Neural progenitor cell (in vitro differentiated cells): ENCODE measurements around the gene SYNDIG1. TPM values are rescaled to one million over a fixed set of nuclear protein-coding genes. Genes with fewer than 3 reads are reported as not detected.

Experiments
- DNase-seq: peaks from one replicate; pipeline ENCODE4 v3.0.0-alpha.2; 2016; ENCODE audit warnings: low spot score
- H2AFZ ChIP-seq: fragments of 200-600 bp; sonication (generic); replicated peaks from 2 replicates; pipeline ENCODE4 v1.6.1; 2016; ENCODE audit warnings: antibody characterized with exemption
- H3F3A ChIP-seq: fragments of 200-600 bp; sonication (generic); 2 replicates; pipeline ENCODE4 v1.6.1; 2016; ENCODE audit warnings: antibody characterized with exemption, low read depth
- H3K27ac ChIP-seq: fragments of 200-600 bp; sonication (generic); 2 replicates; pipeline ENCODE4 v1.5.1; 2016; ENCODE audit warnings: mild to moderate bottlenecking
- H3K27me3 ChIP-seq: fragments of 200-600 bp; sonication (generic); 2 replicates; pipeline ENCODE4 v1.6.1; 2016; ENCODE audit warnings: mild to moderate bottlenecking, moderate library complexity
- H3K36me3 ChIP-seq: fragments of 200-600 bp; sonication (generic); 2 replicates; pipeline ENCODE4 v1.5.1; 2016
- H3K4me1 ChIP-seq: fragments of 200-600 bp; sonication (generic); 2 replicates; pipeline ENCODE4 v1.6.1; 2016; ENCODE audit warnings: mixed run types
- H3K4me2 ChIP-seq: fragments of 200-600 bp; sonication (generic); 2 replicates; pipeline ENCODE4 v1.6.1; 2016
- H3K4me3 ChIP-seq: fragments of 200-600 bp; sonication (generic); 2 replicates; pipeline ENCODE4 v1.5.1; 2016
- H3K79me2 ChIP-seq: fragments of 200-600 bp; sonication (generic); 2 replicates; pipeline ENCODE4 v1.6.1; 2016; ENCODE audit warnings: low read depth
- H3K9ac ChIP-seq: fragments of 200-600 bp; sonication (generic); 2 replicates; pipeline ENCODE4 v1.6.1; 2016
- H3K9me3 ChIP-seq: fragments of 200-600 bp; sonication (generic); 2 replicates; pipeline ENCODE4 v1.5.1; 2016; ENCODE audit warnings: low read depth
- H4K20me1 ChIP-seq: fragments of 200-600 bp; sonication (generic); 2 replicates; pipeline ENCODE4 v1.6.1; 2016; ENCODE audit warnings: low read depth
- H3K27ac Mint-ChIP-seq: 3 replicates; pipeline ENCODE4 v1.8.0; 2021; ENCODE audit warnings: mixed read lengths
- H3K27me3 Mint-ChIP-seq: 2 replicates; pipeline ENCODE4 v1.8.0; 2022; ENCODE audit warnings: low read depth, mild to moderate bottlenecking, inconsistent platforms, moderate library complexity, mixed read lengths; ENCODE audit not compliant: insufficient read depth
- H3K36me3 Mint-ChIP-seq: 3 replicates; pipeline ENCODE4 v1.8.0; 2021; ENCODE audit warnings: mixed read lengths
- H3K4me1 Mint-ChIP-seq: 3 replicates; pipeline ENCODE4 v1.8.0; 2021; ENCODE audit warnings: mixed read lengths
- H3K4me3 Mint-ChIP-seq: 3 replicates; pipeline ENCODE4 v1.8.0; 2021; ENCODE audit warnings: mild to moderate bottlenecking, moderate library complexity, mixed read lengths
- H3K9me3 Mint-ChIP-seq: 3 replicates; pipeline ENCODE4 v1.8.0; 2020; ENCODE audit warnings: mixed read lengths
- EZH2 ChIP-seq: fragments of 200-600 bp; sonication (generic); IDR thresholded peaks from 2 replicates; pipeline ENCODE4 v1.6.1; 2017; ENCODE audit warnings: antibody characterized with exemption, mild to moderate bottlenecking, moderate library complexity
- EZH2phosphoT487 ChIP-seq: fragments of 200-600 bp; sonication (generic); IDR thresholded peaks from 2 replicates; pipeline ENCODE4 v1.6.1; 2017; ENCODE audit warnings: antibody characterized with exemption
- total RNA-seq: library from RNA; depleted of rRNA; stranded (reverse); fragments of >200 nt; gene quantifications from 2 replicates; pipeline ENCODE4 v1.2.3, GENCODE V29; 2015; ENCODE audit warnings: low replicate concordance
- TF ChIP-seq, protein P1 (sequence below): fragments of 200-600 bp; sonication (generic); IDR thresholded peaks from 2 replicates; pipeline ENCODE4 v1.5.1; 2017; ENCODE audit warnings: antibody characterized with exemption, mild to moderate bottlenecking

Gene SYNDIG1
- total RNA-seq, 1 donor from 2014 or later, result 1.0 TPM

DNA sequence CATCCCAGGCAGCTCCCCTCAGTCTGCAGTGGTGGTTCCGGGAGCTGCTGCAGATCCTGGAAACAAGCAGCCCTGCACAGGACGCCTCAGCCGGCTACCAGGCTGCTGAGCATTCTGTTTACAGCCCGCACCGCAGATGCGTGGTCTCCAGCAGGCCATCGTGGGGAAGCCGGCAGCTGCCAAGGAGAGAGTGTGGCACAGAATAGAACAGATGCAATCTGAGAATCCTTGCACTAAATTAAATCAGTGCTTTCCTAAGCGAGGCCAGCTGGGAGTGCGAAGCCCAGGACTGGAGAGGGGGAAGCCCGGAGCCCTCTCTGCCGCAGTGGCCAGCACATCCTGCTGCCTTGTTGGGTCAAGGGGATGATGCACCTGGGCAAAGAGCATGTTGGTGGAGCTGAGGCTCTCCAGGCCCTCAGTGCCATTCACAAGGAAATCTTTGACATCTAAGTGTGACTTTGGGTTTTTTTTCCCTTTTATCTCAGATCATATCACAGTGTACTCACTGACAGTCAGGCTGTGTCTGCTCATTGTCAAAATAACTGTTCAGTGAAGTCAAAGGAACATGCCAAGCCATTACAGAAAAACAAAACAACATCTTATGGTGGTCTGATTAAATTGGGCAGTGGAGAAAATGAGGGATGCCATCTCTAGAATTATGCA, 118.1 kb downstream of the SYNDIG1 start:
- H3K36me3 ChIP-seq, result no peaks in the 10 kb centered on the region
- Mint-ChIP-seq H3K36me3 (no peaks in the 10 kb centered on the region), H3K27ac (no peak overlapping the region), H3K27me3 (peaks cover 5% of the 10 kb centered on the region), H3K9me3 (no peaks in the 10 kb centered on the region), H3K4me1 (peaks cover 8% of the 10 kb centered on the region), H3K4me3 (no peak overlapping the region)
- no peaks in the 10 kb centered on the region for H3K4me1 ChIP-seq
- no peak overlapping the region for H2AFZ ChIP-seq
- H3K4me3 ChIP-seq, result no peak overlapping the region
- no peaks in the 10 kb centered on the region for H3K79me2 ChIP-seq
- TF ChIP-seq, protein P1, sequence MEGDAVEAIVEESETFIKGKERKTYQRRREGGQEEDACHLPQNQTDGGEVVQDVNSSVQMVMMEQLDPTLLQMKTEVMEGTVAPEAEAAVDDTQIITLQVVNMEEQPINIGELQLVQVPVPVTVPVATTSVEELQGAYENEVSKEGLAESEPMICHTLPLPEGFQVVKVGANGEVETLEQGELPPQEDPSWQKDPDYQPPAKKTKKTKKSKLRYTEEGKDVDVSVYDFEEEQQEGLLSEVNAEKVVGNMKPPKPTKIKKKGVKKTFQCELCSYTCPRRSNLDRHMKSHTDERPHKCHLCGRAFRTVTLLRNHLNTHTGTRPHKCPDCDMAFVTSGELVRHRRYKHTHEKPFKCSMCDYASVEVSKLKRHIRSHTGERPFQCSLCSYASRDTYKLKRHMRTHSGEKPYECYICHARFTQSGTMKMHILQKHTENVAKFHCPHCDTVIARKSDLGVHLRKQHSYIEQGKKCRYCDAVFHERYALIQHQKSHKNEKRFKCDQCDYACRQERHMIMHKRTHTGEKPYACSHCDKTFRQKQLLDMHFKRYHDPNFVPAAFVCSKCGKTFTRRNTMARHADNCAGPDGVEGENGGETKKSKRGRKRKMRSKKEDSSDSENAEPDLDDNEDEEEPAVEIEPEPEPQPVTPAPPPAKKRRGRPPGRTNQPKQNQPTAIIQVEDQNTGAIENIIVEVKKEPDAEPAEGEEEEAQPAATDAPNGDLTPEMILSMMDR, result no peak
- TF ChIP-seq EZH2, result no peak
- no peak for TF ChIP-seq EZH2phosphoT487
- no peaks in the 10 kb centered on the region for H3F3A ChIP-seq
- H3K9me3 ChIP-seq, result no peaks in the 10 kb centered on the region
- H3K4me2 ChIP-seq, result no peak overlapping the region
- H4K20me1 ChIP-seq, result no peaks in the 10 kb centered on the region
- H3K9ac ChIP-seq, result no peak overlapping the region
- no peaks in the 10 kb centered on the region for H3K27me3 ChIP-seq
- DNase-seq, result no peak
- H3K27ac ChIP-seq, result no peak overlapping the region

DNA sequence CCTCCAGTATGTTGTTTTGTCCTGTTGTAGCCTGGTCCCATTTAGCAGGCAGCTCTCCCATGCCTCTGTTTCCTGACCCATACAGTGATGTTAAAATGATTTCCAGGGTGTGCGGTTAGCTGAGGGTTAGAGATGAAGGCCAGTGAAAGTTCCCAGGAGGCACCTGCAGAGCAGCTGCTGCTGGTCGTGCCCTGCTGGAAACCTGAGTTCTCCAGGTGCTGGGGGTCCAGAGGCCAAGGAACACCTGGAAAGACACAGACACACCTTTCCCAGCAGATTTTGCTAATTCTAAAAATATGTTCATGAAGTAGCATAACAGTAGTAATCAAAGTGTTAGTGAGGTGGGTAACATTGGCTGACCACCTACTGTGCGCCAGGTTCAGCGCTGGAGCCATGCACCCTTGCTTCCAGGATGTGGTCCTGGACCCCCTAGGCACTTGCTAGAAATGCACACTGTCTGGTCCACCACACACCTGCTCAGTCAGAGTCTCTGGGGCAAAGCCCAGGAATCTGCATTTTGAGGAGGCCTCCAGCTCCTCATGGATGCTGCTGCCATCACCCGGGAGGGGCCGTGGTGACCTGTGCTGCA, 118.7 kb downstream of the SYNDIG1 start:
- Histone ChIP-seq H3K4me3 (no peak overlapping the region), H3K4me2 (no peak overlapping the region), H3K27me3 (no peaks in the 10 kb centered on the region), H4K20me1 (no peaks in the 10 kb centered on the region), H3K9ac (no peak overlapping the region), H3K36me3 (no peaks in the 10 kb centered on the region), H3K9me3 (no peaks in the 10 kb centered on the region), H3F3A (no peaks in the 10 kb centered on the region), H3K79me2 (no peaks in the 10 kb centered on the region), H3K4me1 (no peaks in the 10 kb centered on the region), H3K27ac (no peak overlapping the region), H2AFZ (no peak overlapping the region)
- Mint-ChIP-seq H3K36me3 (no peaks in the 10 kb centered on the region), H3K9me3 (no peaks in the 10 kb centered on the region), H3K4me1 (peaks cover 5% of the 10 kb centered on the region), H3K4me3 (no peak overlapping the region), H3K27ac (peak overlapping the region; percentile 46), H3K27me3 (peaks cover 3% of the 10 kb centered on the region)
- DNase-seq, result no peak
- TF ChIP-seq EZH2, result no peak
- TF ChIP-seq, protein P1, result no peak
- no peak for TF ChIP-seq EZH2phosphoT487

DNA sequence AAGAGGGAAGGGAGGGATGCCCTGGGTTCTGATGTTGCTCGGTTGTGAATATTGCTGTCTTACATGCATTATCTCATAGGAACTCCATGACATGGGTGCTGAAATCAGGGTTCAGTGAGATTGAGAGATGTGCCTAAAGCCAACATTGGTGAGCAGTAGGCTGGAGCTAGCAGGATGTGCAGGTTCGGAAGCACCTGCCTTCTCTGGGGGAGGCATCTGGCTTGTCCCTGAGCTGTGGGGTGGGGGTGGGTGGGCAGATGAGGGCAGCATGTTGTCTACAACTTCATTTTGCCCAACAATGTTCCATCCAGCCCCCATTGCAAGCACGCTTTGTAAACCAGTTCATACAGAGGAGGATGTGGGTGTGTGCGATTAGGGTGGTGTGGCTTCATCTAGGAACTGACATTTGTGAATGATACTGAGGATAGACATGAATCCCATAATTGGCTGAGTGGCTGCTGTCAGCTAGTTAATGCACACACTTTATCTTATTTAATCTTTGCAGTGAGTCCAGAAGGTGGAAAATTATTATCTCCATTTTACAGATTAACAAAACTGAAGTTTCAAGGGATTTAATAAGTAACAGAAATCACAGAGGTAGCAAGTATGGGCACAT, 119.4 kb downstream of the SYNDIG1 start:
- Histone ChIP-seq H3K4me2 (no peak overlapping the region), H3K9ac (no peak overlapping the region), H4K20me1 (no peaks in the 10 kb centered on the region), H3K36me3 (no peaks in the 10 kb centered on the region), H3K27me3 (no peaks in the 10 kb centered on the region), H2AFZ (no peak overlapping the region), H3K4me3 (no peak overlapping the region), H3K4me1 (no peaks in the 10 kb centered on the region), H3K27ac (no peak overlapping the region), H3K9me3 (no peaks in the 10 kb centered on the region), H3K79me2 (no peaks in the 10 kb centered on the region), H3F3A (no peaks in the 10 kb centered on the region)
- no peak for DNase-seq
- no peaks in the 10 kb centered on the region for H3K9me3 Mint-ChIP-seq
- peak overlapping the region; percentile 46 for H3K27ac Mint-ChIP-seq
- H3K36me3 Mint-ChIP-seq, result no peaks in the 10 kb centered on the region
- no peak overlapping the region for H3K4me3 Mint-ChIP-seq
- peaks cover 5% of the 10 kb centered on the region for H3K4me1 Mint-ChIP-seq
- TF ChIP-seq, protein P1, result no peak
- TF ChIP-seq EZH2phosphoT487, result no peak
- TF ChIP-seq EZH2, result no peak
- H3K27me3 Mint-ChIP-seq, result peaks cover 3% of the 10 kb centered on the region
